Osteoblast (primary cell): ENCODE measurements around the gene THAP6. TPM values are rescaled to one million over a fixed set of nuclear protein-coding genes. Genes with fewer than 3 reads are reported as not detected.

Source experiments
- DNase-seq: peaks from one replicate; pipeline ENCODE4 v3.0.0; 2011; ENCODE audit warnings: low spot score, mixed read lengths; ENCODE audit not compliant: insufficient read length; ENCODE audit errors: missing footprints
- H2AFZ ChIP-seq: 2 replicates; pipeline ENCODE4 v1.6.0; 2011; ENCODE audit warnings: mild to moderate bottlenecking, low read length
- H3K27ac ChIP-seq: 2 replicates; pipeline ENCODE4 v1.5.1; 2011; ENCODE audit warnings: mild to moderate bottlenecking, low read depth, low read length, moderate library complexity
- H3K27me3 ChIP-seq: 2 replicates; pipeline ENCODE4 v1.6.0; 2012; ENCODE audit warnings: mild to moderate bottlenecking, control low read depth, inconsistent platforms, low read length, moderate library complexity; ENCODE audit not compliant: insufficient read depth
- H3K36me3 ChIP-seq: 2 replicates; pipeline ENCODE4 v1.5.1; 2011; ENCODE audit warnings: mild to moderate bottlenecking, low read length, control low read depth, moderate library complexity; ENCODE audit not compliant: insufficient read depth
- H3K4me1 ChIP-seq: 2 replicates; pipeline ENCODE4 v1.5.1; 2011; ENCODE audit warnings: mild to moderate bottlenecking, low read length, control low read depth, moderate library complexity; ENCODE audit not compliant: insufficient read depth
- H3K4me2 ChIP-seq: 2 replicates; pipeline ENCODE4 v1.6.0; 2011; ENCODE audit warnings: mild to moderate bottlenecking, low read length; ENCODE audit not compliant: insufficient read depth
- H3K4me3 ChIP-seq: fragments of 200-600 bp; sonication (generic); 3 replicates; pipeline ENCODE4 v1.5.1; 2012; ENCODE audit warnings: mild to moderate bottlenecking, low read length, inconsistent platforms; ENCODE audit not compliant: insufficient read depth
- H3K79me2 ChIP-seq: 2 replicates; pipeline ENCODE4 v1.6.0; 2012; ENCODE audit warnings: mild to moderate bottlenecking, low read length, control low read depth, inconsistent platforms; ENCODE audit not compliant: insufficient read depth
- H3K9me3 ChIP-seq: 2 replicates; pipeline ENCODE4 v1.5.1; 2011; ENCODE audit warnings: low read depth, low read length, control low read depth
- H4K20me1 ChIP-seq: 2 replicates; pipeline ENCODE4 v1.6.0; 2012; ENCODE audit warnings: mild to moderate bottlenecking, low read length, control low read depth; ENCODE audit not compliant: insufficient read depth
- CTCF ChIP-seq: IDR thresholded peaks from 2 replicates; pipeline ENCODE4 v1.5.1; 2011; ENCODE audit warnings: mild to moderate bottlenecking, low read depth, low read length, moderate library complexity; ENCODE audit errors: extremely low read depth
- total RNA-seq: library from RNA; depleted of rRNA; stranded (reverse); fragments of >200 nt; gene quantifications from 2 replicates; pipeline ENCODE4 v1.2.3, GENCODE V29; 2012

THAP6 gene
- total RNA-seq, 1 donor = 17.0 TPM

GRCh38 chr4:75496406-75496805 lies 17.9 kb upstream of the THAP6 start:
- Histone ChIP-seq H3K9me3 (no peaks in the 10 kb centered on the region), H3K4me3 (no peak overlapping the region), H2AFZ (no peak overlapping the region), H3K36me3 (peaks cover 21% of the 10 kb centered on the region), H3K27ac (peak overlapping the region; percentile 14), H3K27me3 (no peaks in the 10 kb centered on the region), H3K79me2 (peaks cover 44% of the 10 kb centered on the region), H3K4me2 (no peak overlapping the region), H4K20me1 (peaks cover 5% of the 10 kb centered on the region), H3K4me1 (peaks cover 20% of the 10 kb centered on the region)
- TF ChIP-seq CTCF = no peak
- DNase-seq = no peak

- DNase-seq = no peak
- no peaks in the 10 kb centered on the region for H3K27me3 ChIP-seq
- H4K20me1 ChIP-seq = peaks cover 5% of the 10 kb centered on the region
- peak overlapping the region; percentile 1 for H3K4me3 ChIP-seq
- H3K9me3 ChIP-seq = no peaks in the 10 kb centered on the region
- H2AFZ ChIP-seq = peak overlapping the region; percentile 1
- peak overlapping the region; percentile 38 for H3K4me2 ChIP-seq
- TF ChIP-seq CTCF = no peak
- peaks cover 44% of the 10 kb centered on the region for H3K79me2 ChIP-seq
- peaks cover 14% of the 10 kb centered on the region for H3K36me3 ChIP-seq
- H3K27ac ChIP-seq = peak overlapping the region; percentile 14
- H3K4me1 ChIP-seq = peaks cover 20% of the 10 kb centered on the region
Observed at GRCh38 chr4:75497133-75497532, 17.1 kb upstream of the THAP6 start.

- no peak overlapping the region for H3K4me3 ChIP-seq
- no peaks in the 10 kb centered on the region for H3K9me3 ChIP-seq
- TF ChIP-seq CTCF = no peak
- H4K20me1 ChIP-seq = peaks cover 5% of the 10 kb centered on the region
- H3K4me2 ChIP-seq = no peak overlapping the region
- peaks cover 20% of the 10 kb centered on the region for H3K4me1 ChIP-seq
- H3K36me3 ChIP-seq = peaks cover 10% of the 10 kb centered on the region
- DNase-seq = no peak
- no peak overlapping the region for H2AFZ ChIP-seq
- peaks cover 46% of the 10 kb centered on the region for H3K79me2 ChIP-seq
- no peak overlapping the region for H3K27ac ChIP-seq
- no peaks in the 10 kb centered on the region for H3K27me3 ChIP-seq
Observed at GRCh38 chr4:75498041-75498440, 16.2 kb upstream of the THAP6 start.

- Histone ChIP-seq H2AFZ (no peak overlapping the region), H3K36me3 (peaks cover 17% of the 10 kb centered on the region), H3K4me3 (no peak overlapping the region), H3K27ac (no peak overlapping the region), H4K20me1 (peaks cover 5% of the 10 kb centered on the region), H3K27me3 (no peaks in the 10 kb centered on the region), H3K4me1 (peaks cover 16% of the 10 kb centered on the region), H3K9me3 (no peaks in the 10 kb centered on the region), H3K4me2 (no peak overlapping the region), H3K79me2 (peaks cover 45% of the 10 kb centered on the region)
- no peak for TF ChIP-seq CTCF
- no peak for DNase-seq
Observed at GRCh38 chr4:75499900-75500299, 14.4 kb upstream of the THAP6 start.
